Parathyroid adenoma (tissue), 2 donors: ENCODE data around the gene KDM8.

Experiments used
- H2AFZ ChIP-seq: fragments of 300-600 bp; sonication (generic); one replicate; pipeline ENCODE4 v1.7.0; 2017; ENCODE audit warnings: antibody characterized with exemption, mild to moderate bottlenecking
- H3K27ac ChIP-seq: fragments of 300-600 bp; sonication (generic); one replicate; pipeline ENCODE4 v1.7.0; 2017
- H3K27me3 ChIP-seq: fragments of 300-600 bp; sonication (generic); one replicate; pipeline ENCODE4 v1.7.0; 2017; ENCODE audit warnings: low read length; ENCODE audit not compliant: control insufficient read depth, insufficient read depth
- H3K36me3 ChIP-seq: fragments of 300-600 bp; sonication (generic); one replicate; pipeline ENCODE4 v1.7.0; 2017; ENCODE audit warnings: low read length; ENCODE audit not compliant: control insufficient read depth, insufficient read depth
- H3K4me1 ChIP-seq: fragments of 300-600 bp; sonication (generic); one replicate; pipeline ENCODE4 v1.7.0; 2017; ENCODE audit warnings: control low read depth
- H3K4me2 ChIP-seq: fragments of 300-600 bp; sonication (generic); one replicate; pipeline ENCODE4 v1.7.0; 2017; ENCODE audit warnings: low read length
- H3K4me3 ChIP-seq: fragments of 300-600 bp; sonication (generic); one replicate; pipeline ENCODE4 v1.7.0; 2017; ENCODE audit warnings: low read depth, low read length
- H3K79me2 ChIP-seq: fragments of 300-600 bp; sonication (generic); one replicate; pipeline ENCODE4 v1.7.0; 2017; ENCODE audit warnings: control low read depth
- H3K9ac ChIP-seq: fragments of 300-600 bp; sonication (generic); one replicate; pipeline ENCODE4 v1.7.0; 2017; ENCODE audit warnings: mild to moderate bottlenecking
- H3K9me3 ChIP-seq: fragments of 300-600 bp; sonication (generic); one replicate; pipeline ENCODE4 v1.7.0; 2017; ENCODE audit warnings: low read length; ENCODE audit not compliant: control insufficient read depth
- TF ChIP-seq, protein P1 (sequence below): fragments of 300-600 bp; sonication (generic); IDR thresholded peaks from one replicate; pipeline ENCODE4 v1.7.0; 2017; ENCODE audit warnings: antibody characterized with exemption, mild to moderate bottlenecking
- donor health status: primary hyperparathyroidism.

The KDM8 gene

DNA sequence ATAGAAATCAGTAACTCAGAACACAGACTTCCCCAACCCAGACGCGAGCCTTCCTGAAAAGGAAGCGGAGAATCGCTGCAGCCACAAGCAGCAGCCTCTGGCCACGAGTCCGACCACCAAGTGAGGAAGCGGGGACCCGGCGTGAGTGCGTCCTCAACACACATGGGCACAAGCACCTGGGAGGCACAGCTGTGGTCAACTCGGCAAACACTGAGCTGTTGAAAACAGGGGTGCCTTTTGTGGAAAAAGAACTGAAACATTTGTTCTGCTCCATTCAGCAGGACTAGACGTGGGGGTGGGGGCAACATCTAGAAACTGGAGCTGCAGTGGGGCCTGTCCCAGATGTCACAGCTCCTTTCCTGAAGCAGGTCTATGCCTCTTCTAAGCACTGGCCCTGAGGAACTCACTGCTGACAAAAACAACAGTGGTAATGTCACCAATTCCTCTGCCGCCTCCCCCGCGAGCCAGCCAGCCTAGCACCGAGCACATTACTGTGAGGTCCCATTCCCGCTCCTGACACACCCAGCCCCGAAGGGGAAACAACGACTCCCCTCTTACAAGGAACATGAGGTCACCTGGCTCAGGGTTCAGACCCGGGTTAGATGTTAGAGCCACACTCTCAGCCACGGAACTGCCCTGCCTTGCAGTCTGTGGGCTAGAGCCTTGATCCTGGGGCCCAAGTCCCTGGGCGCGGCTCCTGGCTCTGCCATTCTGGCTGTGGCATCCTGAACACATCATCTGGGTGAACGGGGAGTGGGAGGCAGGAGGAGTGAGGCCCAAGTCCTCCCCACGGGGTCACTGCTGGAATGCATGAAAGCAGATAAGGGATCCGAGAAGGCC is 29.0 kb downstream of the KDM8 start:
- Histone ChIP-seq H3K4me2 (no peak overlapping the region), H3K36me3 (no peaks in the 10 kb centered on the region), H3K9ac (no peak overlapping the region), H3K27ac (no peak overlapping the region), H3K4me3 (no peak overlapping the region), H3K79me2 (no peaks in the 10 kb centered on the region), H2AFZ (no peak overlapping the region), H3K27me3 (no peaks in the 10 kb centered on the region), H3K4me1 (peaks cover 13% of the 10 kb centered on the region), H3K9me3 (no peaks in the 10 kb centered on the region)
- TF ChIP-seq, protein P1, sequence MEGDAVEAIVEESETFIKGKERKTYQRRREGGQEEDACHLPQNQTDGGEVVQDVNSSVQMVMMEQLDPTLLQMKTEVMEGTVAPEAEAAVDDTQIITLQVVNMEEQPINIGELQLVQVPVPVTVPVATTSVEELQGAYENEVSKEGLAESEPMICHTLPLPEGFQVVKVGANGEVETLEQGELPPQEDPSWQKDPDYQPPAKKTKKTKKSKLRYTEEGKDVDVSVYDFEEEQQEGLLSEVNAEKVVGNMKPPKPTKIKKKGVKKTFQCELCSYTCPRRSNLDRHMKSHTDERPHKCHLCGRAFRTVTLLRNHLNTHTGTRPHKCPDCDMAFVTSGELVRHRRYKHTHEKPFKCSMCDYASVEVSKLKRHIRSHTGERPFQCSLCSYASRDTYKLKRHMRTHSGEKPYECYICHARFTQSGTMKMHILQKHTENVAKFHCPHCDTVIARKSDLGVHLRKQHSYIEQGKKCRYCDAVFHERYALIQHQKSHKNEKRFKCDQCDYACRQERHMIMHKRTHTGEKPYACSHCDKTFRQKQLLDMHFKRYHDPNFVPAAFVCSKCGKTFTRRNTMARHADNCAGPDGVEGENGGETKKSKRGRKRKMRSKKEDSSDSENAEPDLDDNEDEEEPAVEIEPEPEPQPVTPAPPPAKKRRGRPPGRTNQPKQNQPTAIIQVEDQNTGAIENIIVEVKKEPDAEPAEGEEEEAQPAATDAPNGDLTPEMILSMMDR: no peak

DNA sequence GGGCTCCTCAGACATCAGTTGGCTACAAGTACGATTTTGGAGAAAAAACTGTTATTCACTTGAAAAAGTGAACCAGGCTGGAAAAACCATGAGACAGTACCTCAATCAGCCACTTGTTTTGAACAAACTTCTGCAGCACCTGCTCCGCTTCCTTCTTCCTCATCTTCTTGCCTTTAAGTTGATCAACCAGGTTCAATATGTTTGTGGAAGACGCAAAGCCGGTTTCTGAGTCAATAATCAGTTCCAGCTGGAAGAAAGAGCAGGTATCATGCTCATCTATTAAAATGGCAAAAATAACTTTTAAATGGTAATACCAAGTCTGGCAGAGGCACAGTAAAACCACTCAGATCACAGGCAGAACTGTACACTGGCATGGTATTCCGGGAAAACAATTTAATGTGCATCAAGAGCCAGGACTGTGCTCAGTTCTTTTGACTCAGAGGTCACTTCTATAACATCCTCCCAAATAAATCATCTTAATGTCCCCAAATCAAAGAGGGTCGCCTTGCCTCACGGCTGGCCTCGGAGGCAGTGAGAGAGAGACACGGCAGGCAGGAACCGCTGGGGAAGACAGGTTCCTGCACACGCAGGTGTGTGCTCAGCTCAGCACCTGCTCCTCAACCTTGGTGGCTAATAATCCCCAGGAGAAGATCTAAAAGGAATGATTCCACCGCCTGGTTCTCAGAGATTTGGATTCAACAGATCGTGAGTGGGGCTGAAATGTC is 29.7 kb downstream of the KDM8 start:
- no peak overlapping the region for H3K9ac ChIP-seq
- H3K4me3 ChIP-seq: no peak overlapping the region
- H3K4me2 ChIP-seq: no peak overlapping the region
- no peaks in the 10 kb centered on the region for H3K27me3 ChIP-seq
- H3K9me3 ChIP-seq: no peaks in the 10 kb centered on the region
- no peak overlapping the region for H2AFZ ChIP-seq
- no peak overlapping the region for H3K27ac ChIP-seq
- TF ChIP-seq, protein P1: no peak
- H3K4me1 ChIP-seq: peaks cover 13% of the 10 kb centered on the region
- no peaks in the 10 kb centered on the region for H3K79me2 ChIP-seq
- H3K36me3 ChIP-seq: no peaks in the 10 kb centered on the region

DNA sequence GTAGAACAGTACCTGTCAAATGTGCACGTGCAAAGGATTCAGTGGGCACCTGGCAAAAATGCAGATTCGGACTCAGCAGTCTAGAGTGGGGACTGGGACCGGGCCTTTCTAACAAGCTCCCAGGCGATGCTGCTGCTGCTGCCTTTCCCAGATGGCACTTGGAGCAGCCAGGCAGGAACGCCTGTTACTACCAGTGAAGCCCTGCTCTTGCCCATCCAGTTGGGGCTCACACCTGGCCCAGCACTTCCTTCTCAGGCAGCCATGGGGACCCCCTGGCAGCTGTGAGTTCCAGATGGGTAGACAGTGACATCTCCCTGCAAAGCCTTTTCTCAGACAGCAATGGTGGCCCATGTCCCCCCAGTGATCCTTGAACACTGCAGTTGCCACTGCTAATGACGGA is 30.4 kb downstream of the KDM8 start:
- Histone ChIP-seq H3K27ac (no peak overlapping the region), H3K36me3 (no peaks in the 10 kb centered on the region), H2AFZ (no peak overlapping the region), H3K4me3 (no peak overlapping the region), H3K4me1 (peaks cover 13% of the 10 kb centered on the region), H3K9ac (no peak overlapping the region), H3K4me2 (no peak overlapping the region), H3K9me3 (no peaks in the 10 kb centered on the region), H3K79me2 (no peaks in the 10 kb centered on the region), H3K27me3 (no peaks in the 10 kb centered on the region)
- TF ChIP-seq, protein P1: no peak

DNA sequence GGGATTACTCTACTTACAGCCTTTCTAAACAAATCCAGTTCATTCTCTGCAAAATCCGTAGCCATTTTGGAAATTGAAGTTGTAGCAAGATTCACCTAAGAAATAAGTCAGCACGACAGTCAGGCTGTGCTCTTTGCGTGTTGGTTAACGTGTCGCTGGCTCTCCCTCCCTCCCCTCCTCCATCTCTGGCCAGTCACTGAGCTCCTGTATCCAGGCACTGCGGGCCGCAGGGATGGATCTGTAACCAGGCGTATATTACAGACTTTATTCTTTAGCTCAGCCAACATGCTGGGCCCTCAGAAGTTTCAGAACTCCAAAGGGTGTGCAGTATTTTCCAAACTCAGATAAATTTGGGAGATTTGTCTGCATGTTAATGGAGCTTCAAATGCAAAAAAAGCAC is 30.8 kb downstream of the KDM8 start:
- TF ChIP-seq, protein P1: no peak
- Histone ChIP-seq H3K79me2 (no peaks in the 10 kb centered on the region), H3K9ac (no peak overlapping the region), H3K4me1 (peaks cover 13% of the 10 kb centered on the region), H3K9me3 (no peaks in the 10 kb centered on the region), H3K36me3 (no peaks in the 10 kb centered on the region), H2AFZ (no peak overlapping the region), H3K4me3 (no peak overlapping the region), H3K4me2 (no peak overlapping the region), H3K27me3 (no peaks in the 10 kb centered on the region), H3K27ac (no peak overlapping the region)
